GM20431 (cell line): ENCODE results near the gene LAMA4.
"Not testable (repeated sequence)": the region's sequence is repeated elsewhere in the genome, so short reads cannot be mapped to it uniquely, and the experiment has no call there.

Experiments used
- in situ Hi-C: fragments of 300-500 bp; cut with MseI, MboI; formaldehyde crosslinking; loops from one replicate; pipeline ENCODE4 v1.15.0; 2020; ENCODE audit warnings: low sequenced_read_pairs; ENCODE audit not compliant: unreplicated experiment

The LAMA4 gene

GRCh38 chr6:112216662-112217551 is 37.5 kb downstream of the LAMA4 start:
- in situ Hi-C loops = no loop called here

GRCh38 chr6:112215488-112216284 is 38.7 kb downstream of the LAMA4 start:
- in situ Hi-C loops = no loop called here

- in situ Hi-C loops = no loop called here
Observed at GRCh38 chr6:112214739-112215269, 39.6 kb downstream of the LAMA4 start.

GRCh38 chr6:112210852-112211251 is 43.5 kb downstream of the LAMA4 start:
- in situ Hi-C loops = no loop called here

GRCh38 chr6:112209131-112209530 is 45.2 kb downstream of the LAMA4 start:
- in situ Hi-C loops = no loop called here

- in situ Hi-C loops = no loop called here
Observed at GRCh38 chr6:112207776-112208175, 46.6 kb downstream of the LAMA4 start.

- in situ Hi-C loops = no loop called here
Observed at GRCh38 chr6:112207131-112207530, 47.2 kb downstream of the LAMA4 start.

GRCh38 chr6:112206110-112206458 is 48.3 kb downstream of the LAMA4 start:
- in situ Hi-C loops = no loop called here

- in situ Hi-C loops = no loop called here
Observed at GRCh38 chr6:112205427-112206109, 48.8 kb downstream of the LAMA4 start.

- in situ Hi-C loops = no loop called here
Observed at GRCh38 chr6:112204350-112204706, 50.0 kb downstream of the LAMA4 start.

- in situ Hi-C loops = no loop called here
Observed at GRCh38 chr6:112203577-112204349, 50.6 kb downstream of the LAMA4 start.

GRCh38 chr6:112202639-112203341 is 51.6 kb downstream of the LAMA4 start:
- in situ Hi-C loops = no loop called here

- in situ Hi-C loops = not testable (repeated sequence)
Observed at GRCh38 chr6:112200185-112200914, 54.0 kb downstream of the LAMA4 start.

- in situ Hi-C loops = loop anchor here (25.0 kb wide), 1 partner anchor 113 kb away; no protein-coding TSS in a partner anchor
Observed at GRCh38 chr6:112199001-112199403, 55.4 kb downstream of the LAMA4 start.

- in situ Hi-C loops = loop anchor here (25.0 kb wide), 1 partner anchor 114 kb away; no protein-coding TSS in a partner anchor
Observed at GRCh38 chr6:112198582-112198981, 55.8 kb downstream of the LAMA4 start.

- in situ Hi-C loops = loop anchor here (25.0 kb wide), 1 partner anchor 115 kb away; no protein-coding TSS in a partner anchor
Observed at GRCh38 chr6:112197636-112198035, 56.7 kb downstream of the LAMA4 start.

GRCh38 chr6:112196306-112196705 is 58.1 kb downstream of the LAMA4 start:
- in situ Hi-C loops = loop anchor here (25.0 kb wide), 1 partner anchor 116 kb away; no protein-coding TSS in a partner anchor

- in situ Hi-C loops = loop anchor here (25.0 kb wide), 1 partner anchor 117 kb away; no protein-coding TSS in a partner anchor
Observed at GRCh38 chr6:112195166-112195565, 59.2 kb downstream of the LAMA4 start.
